Hippocampal formation (tissue), 2 donors: Measurements from ENCODE around the gene HTR2B.
"Not testable (repeated sequence)": the region's sequence is repeated elsewhere in the genome, so short reads cannot be mapped to it uniquely, and the experiment has no call there.

Source experiments
- DNase-seq, 2 donors: peaks; one replicate each; lab custom pipeline; 2025; lab: John Stamatoyannopoulos, UW

The HTR2B gene

GRCh38 chr2:231124838-231125568 lies at the start of gene HTR2B:
Gene HTR2B (minus strand): TSS chr2:231125042. CDS start chr2:231123764, 1,278 bp downstream.
- peak in 1 of 2 donors; percentile 30 for DNase-seq

GRCh38 chr2:231174211-231174651 lies 49.4 kb upstream of the HTR2B start:
- no peak for DNase-seq

GRCh38 chr2:231172025-231172424 lies 47.2 kb upstream of the HTR2B start:
- DNase-seq: no peak

GRCh38 chr2:231170055-231170454 lies 45.2 kb upstream of the HTR2B start:
- DNase-seq: no peak

GRCh38 chr2:231169488-231169887 lies 44.6 kb upstream of the HTR2B start:
- no peak for DNase-seq

GRCh38 chr2:231168460-231169139 lies 43.8 kb upstream of the HTR2B start:
- no peak for DNase-seq

GRCh38 chr2:231167745-231168459 lies 43.1 kb upstream of the HTR2B start:
- no peak for DNase-seq

GRCh38 chr2:231163414-231164095 lies 38.7 kb upstream of the HTR2B start:
- DNase-seq: no peak

GRCh38 chr2:231163011-231163410 lies 38.2 kb upstream of the HTR2B start:
- no peak for DNase-seq

- no peak for DNase-seq
Measured at GRCh38 chr2:231161877-231162329, 37.1 kb upstream of the HTR2B start.

GRCh38 chr2:231161252-231161839 lies 36.5 kb upstream of the HTR2B start:
- no peak for DNase-seq

- no peak for DNase-seq
Measured at GRCh38 chr2:231160701-231161100, 35.9 kb upstream of the HTR2B start.

- no peak for DNase-seq
Measured at GRCh38 chr2:231159306-231159705, 34.5 kb upstream of the HTR2B start.

- no peak for DNase-seq
Measured at GRCh38 chr2:231152800-231153557, 28.1 kb upstream of the HTR2B start.

- DNase-seq: no peak
Measured at GRCh38 chr2:231146665-231147064, 21.8 kb upstream of the HTR2B start.

- no peak for DNase-seq
Measured at GRCh38 chr2:231144896-231145295, 20.1 kb upstream of the HTR2B start.

- DNase-seq: not testable (repeated sequence)
Measured at GRCh38 chr2:231140808-231141207, 16.0 kb upstream of the HTR2B start.

GRCh38 chr2:231139796-231140195 lies 15.0 kb upstream of the HTR2B start:
- DNase-seq: no peak

- no peak for DNase-seq
Measured at GRCh38 chr2:231138699-231139098, 13.9 kb upstream of the HTR2B start.

GRCh38 chr2:231134910-231135655 lies 10.2 kb upstream of the HTR2B start:
- no peak for DNase-seq
